ENCODE data around the gene TEPSIN.

Gene TEPSIN

DNA sequence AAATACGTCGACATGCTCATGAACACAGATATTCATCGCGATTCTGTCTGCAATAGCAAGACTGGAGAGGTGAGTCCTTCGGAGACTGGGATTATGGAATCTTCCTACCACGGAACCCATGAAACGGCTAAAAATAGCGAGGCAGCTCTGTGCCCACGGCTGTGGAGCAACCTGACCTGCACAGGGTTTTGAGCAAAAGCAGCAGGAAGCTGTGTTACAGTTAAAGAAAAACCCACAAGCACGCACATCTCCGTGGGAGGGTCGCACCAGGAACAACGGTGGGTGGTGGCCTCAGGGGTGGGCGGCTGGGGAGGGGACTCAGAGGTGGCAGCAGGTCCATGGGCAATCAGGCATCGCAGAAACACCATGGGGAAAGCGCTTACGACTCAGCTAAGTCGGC, 31.4 kb upstream of the TEPSIN start:
- no peak overlapping the region for H3K4me3 ChIP-seq (ENCODE audit: low read length)
- TF ChIP-seq CTCF (conservative IDR thresholded peaks at IDR 0.05; ENCODE audit: low read length), result no peak
- no peak for DNase-seq (ENCODE audit: low read depth)

DNA sequence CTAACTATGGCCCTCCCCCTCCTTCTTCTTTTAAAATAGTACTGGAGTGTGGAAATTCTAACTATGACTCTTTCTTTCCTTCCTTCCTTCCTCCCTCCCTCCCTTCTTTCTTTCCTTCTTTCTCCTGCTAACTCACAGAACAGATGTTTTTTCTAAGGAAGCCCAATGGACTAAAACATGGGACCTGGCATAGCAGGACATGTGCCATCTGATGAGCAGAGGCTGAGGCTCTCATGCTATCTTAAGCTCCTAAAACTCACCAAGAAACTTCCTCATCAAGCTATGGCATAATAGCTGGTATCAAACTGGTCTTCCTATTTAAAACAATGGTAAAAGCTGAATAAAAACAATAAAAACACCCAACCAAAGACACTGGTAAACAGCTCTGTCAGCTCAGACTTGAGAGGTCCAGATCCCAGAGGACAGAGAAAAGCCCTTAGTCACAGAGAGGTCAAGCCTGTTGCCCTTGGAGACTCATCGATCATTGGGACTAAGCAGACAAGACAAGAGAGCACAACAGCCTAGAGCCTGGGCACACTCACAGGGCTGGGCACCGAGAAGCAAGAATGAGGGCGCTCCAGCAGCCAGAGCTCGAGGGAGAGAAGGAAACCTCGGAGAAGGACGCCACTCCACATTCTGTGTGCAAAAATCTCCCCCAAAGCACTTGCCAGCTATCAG, 28.7 kb upstream of the TEPSIN start:
- TF ChIP-seq CTCF (conservative IDR thresholded peaks at IDR 0.05; ENCODE audit: low read length), result no peak
- H3K4me3 ChIP-seq (ENCODE audit: low read length), result no peak overlapping the region
- DNase-seq (ENCODE audit: low read depth), result no peak

- no peak for TF ChIP-seq CTCF (conservative IDR thresholded peaks at IDR 0.05; ENCODE audit: low read length)
- no peak overlapping the region for H3K4me3 ChIP-seq (ENCODE audit: low read length)
- no peak for DNase-seq (ENCODE audit: low read depth)
Observed at GRCh38 chr17:81265576-81265975, 26.7 kb upstream of the TEPSIN start.

GRCh38 chr17:81264640-81265039, 25.8 kb upstream of the TEPSIN start:
- no peak for DNase-seq (ENCODE audit: low read depth)

DNA sequence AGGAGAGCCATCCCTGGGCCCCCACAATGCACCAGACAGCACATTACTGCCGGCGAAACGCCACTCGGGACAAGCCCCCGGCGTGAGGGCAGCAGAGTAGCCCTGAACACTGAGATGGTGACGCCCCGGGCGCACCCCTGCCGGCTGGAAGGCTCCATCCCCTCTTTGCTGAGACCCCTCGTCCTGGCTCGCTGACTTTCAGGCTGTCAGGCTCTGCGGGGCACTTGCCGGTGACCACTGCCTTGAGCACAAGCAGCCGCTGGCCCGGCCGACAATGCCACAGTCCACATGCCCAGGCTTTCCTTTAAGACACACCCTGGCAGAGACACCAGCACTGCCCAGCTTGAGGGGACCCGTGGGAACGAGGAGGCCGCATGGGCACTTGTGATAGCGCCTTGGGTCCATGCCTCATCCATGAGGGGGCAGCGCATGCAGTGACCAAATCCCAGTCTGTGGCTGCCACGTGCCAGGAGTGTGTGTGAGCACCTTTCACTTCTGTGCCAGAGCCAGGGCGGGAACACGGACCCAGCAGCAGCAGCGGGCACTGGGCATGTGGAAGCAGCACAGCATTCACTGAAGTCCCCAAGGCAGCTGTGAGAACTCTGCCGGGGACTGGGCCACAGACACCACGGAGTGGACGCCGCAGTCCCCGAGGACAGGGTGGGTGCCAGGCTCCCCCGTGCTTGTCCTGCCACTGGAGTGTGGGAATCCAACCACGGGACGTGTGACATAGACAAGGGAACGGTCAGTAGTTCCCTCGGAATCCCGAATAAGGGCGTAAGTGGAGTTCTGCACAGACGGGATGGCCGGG, 24.7 kb upstream of the TEPSIN start:
- TF ChIP-seq CTCF (conservative IDR thresholded peaks at IDR 0.05; ENCODE audit: low read length), result no peak
- H3K4me3 ChIP-seq (ENCODE audit: low read length), result no peak overlapping the region
- DNase-seq (ENCODE audit: low read depth), result no peak

More at GRCh38 chr17:81264640-81265039, 25.8 kb upstream of the TEPSIN start:
- no peak overlapping the region for H3K4me3 ChIP-seq (ENCODE audit: low read length)
- TF ChIP-seq CTCF (conservative IDR thresholded peaks at IDR 0.05; ENCODE audit: low read length), result no peak

DNA sequence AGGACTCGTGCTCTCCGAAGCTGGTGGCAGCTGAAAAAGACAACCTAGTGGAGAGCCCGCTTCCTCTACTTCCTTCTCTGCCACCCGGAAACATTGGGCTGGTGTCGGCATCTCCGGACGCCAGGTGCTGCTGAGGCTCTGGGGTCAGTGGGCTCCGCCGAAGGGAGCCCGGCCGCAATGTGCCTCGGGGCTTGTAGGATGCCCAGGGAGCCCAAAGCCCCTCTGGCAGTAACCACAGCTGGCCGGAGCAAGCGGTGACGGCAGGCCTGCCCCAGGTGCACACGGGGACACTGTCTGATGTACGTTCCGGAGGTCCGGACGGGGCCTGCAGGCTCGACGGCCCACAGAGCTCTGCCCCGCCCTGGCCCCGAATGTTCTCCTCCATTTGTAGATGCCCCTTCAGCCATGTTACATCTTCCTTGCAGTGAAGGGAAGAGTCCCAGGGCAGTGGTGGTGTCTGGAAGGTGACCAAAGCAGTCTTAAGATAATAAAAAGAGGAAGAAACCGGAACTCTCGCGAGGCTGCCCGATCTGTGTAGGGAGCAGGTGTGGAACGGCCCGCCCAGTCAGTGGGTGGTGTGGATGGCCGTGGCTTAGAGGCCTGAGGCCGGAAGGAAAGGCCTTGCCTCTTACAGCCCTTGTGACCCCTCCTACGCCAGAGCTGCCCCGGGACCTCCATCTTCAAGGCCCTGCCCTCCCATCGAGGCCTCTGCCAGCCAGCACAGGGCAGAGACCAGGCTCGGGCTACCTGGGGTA, 22.9 kb upstream of the TEPSIN start:
- TF ChIP-seq CTCF (conservative IDR thresholded peaks at IDR 0.05; ENCODE audit: low read length), result no peak
- DNase-seq (ENCODE audit: low read depth), result no peak
- no peak overlapping the region for H3K4me3 ChIP-seq (ENCODE audit: low read length)
